HG03108 (cell line): Measurements from ENCODE around the gene EFHD1.
"Not testable (repeated sequence)": the region's sequence is repeated elsewhere in the genome, so short reads cannot be mapped to it uniquely, and the experiment has no call there.

Source experiments
- ATAC-seq: cut with Tn5 transposase; IDR thresholded peaks from one replicate; pipeline ENCODE4 v1.9.1; 2021; ENCODE audit warnings: moderate library complexity; ENCODE audit not compliant: unreplicated experiment

Gene EFHD1

GRCh38 chr2:232615339-232615738, 18.1 kb upstream of the EFHD1 start:
- ATAC-seq, result no peak

GRCh38 chr2:232621186-232621585, 12.2 kb upstream of the EFHD1 start:
- ATAC-seq, result no peak

GRCh38 chr2:232622563-232622962, 10.8 kb upstream of the EFHD1 start:
- ATAC-seq, result no peak

DNA sequence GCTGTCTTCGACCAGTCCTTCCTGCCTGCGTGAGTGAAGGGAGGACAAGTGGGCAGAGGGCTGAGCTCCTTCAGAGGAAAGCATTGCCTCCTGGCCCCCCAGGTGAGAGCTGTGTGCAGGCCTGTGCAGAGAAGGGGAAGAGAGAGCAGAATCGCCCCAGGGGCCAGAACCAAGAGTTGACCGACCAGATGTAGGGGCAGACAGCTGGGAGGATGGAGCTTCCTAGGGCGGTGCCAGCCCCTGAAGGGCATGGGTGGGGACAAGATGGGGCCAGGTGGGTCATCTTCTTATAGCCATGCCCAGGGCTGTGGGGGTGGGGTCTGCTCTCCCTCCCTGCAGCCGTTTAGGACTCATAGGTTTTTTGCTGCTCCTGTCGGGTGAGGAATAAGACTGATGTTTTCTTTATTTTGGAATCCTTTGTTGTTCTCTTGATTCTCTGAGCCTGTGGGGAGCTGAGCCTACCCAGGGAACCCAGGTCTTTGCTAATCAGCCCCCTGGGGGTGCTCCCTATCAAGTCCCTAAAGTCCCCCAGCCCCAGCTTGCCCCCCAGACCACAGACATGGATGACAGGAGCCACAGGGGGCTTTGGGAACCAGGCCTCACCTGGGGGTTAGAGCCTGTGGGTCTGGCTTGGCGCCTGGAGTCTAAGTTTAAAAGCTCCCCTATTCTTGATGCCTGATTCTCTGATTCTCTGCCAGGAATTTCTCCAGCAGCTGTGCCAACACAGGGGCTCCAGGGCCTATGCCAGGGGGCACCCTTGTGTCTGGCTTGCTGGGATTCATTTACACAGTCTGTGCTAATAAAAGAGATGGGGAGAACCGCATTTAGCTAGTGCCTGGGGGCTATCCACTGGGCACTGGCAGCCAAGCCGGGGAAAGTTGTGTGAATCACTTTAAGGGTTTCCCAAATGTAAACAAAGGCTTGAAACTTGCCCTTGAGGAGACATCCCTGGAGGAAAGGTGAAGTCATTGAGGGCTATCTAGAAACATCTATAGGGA, 9.3 kb upstream of the EFHD1 start:
- no peak for ATAC-seq

DNA sequence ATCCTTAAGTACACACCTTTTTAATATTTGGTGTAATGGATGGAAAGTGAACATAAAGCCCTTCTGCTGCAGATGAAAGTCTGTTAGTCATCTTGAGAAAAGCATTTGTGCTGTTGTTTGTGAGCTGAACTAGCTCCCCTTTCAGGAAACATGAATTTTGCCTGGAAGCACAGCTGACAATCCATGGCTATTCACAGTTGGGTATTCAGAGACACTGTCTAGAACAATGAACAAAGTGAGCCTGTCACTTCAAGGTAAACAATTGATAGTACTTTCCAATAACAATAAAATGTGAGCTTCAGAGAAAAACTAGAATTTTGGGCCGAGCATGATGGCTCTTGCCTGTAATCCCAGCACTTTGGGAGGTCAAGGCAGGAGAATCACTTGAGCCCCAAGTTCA, 6.8 kb upstream of the EFHD1 start:
- no peak for ATAC-seq

DNA sequence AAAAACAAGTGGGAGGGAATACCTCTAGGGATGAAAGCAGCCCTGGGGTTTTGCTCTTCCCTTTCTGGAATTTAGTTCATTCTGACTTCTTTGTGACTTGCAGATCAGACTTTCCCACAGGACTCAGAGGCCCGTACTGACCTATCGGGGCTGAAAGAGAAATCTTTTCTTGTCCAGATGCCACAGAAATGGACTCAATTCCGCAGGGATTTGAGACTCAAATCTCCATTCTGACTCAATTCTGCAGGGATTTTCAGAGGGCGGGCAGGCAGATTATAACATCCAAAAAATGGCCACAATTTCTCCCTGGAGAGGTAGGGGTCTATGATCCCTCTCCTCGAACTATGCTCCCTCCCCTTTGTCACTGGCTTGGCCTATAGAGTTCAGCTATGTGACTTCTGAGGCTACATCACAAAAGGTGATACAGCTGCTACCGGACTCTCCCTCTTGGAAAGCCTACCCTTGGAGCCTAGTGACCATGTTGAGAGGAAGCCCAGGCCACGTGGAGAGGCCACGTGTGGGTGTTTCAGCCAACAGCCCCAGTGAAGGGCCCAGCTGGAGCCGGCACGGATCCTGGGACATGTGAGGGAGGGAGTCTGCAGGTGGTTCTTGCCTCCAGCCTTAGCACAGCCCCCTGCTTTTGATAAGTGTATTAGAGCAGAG, 4.8 kb upstream of the EFHD1 start:
- no peak for ATAC-seq

DNA sequence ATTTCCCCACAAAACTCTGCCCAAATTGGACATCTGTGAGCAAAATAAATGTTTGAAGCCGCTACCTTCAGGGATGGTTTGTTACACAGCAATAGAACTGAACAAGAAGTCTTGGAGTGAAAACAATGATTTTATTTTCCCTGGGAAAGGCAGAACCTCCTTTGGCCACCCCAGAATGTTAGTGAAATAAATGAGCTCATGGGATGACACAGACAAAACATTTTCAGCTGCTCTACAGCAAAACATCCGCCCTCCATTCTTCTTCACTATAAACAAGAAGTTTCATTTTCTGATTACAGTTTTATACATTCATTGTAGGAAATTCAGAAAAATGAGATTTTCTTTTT, 4.3 kb upstream of the EFHD1 start:
- no peak for ATAC-seq

DNA sequence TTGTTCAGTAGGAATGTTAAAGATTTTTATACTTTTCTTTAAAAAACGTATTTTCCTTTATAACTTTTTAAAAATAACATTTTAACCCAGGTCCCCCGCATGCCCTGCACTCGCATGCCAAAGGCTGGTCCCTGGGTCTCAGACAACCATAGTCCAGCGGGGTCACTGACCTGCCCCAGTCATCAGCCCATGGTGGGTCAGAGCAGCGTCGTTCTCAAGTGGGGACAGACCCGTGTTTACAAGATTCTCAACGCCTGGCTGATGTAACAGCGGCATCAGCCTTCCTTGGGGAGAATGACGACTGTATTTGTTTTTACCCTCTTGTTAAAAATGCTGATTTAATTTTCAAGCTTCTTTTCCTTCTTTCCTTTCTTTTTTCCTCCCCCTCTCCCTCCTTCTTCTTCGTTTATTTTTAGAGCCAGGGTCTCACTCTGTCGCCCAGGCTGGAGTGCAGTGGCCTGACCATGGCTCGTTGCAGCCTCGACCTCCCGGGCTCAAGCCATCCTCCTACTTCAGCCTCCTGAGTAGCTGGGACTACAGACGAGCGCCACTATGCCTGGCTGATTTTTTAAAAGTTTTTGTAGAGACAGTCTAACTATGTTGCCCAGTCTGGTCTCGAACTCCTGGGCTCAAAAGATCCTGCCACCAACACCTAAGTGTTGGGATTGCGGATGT, 1.0 kb upstream of the EFHD1 start:
- ATAC-seq, result no peak

DNA sequence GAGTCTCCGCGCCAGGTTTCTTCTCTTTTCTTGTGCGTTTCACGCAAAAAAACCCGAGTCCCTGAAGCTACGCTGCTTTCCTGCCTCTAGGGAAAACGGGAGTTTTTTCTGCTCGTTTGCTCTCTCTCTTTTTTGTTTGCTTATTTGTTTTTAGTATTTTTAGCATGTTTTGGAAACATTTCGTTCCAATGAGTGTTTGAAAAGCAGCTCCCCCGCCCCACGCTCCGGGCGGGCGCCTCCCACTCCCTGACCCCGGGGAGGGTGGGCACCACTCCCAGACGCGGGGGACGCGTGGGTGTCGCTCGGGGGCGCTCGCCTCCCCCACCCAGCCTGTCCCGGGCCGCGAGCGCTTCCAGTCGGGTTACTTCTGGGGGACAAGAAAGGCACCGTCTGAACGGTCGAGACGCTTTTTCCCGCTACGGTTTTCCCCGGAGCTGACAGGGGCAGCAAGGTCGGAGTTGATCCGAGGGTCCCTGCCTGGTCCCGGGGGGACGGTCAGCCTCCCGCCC, 446 bp upstream of the EFHD1 start:
- no peak for ATAC-seq

DNA sequence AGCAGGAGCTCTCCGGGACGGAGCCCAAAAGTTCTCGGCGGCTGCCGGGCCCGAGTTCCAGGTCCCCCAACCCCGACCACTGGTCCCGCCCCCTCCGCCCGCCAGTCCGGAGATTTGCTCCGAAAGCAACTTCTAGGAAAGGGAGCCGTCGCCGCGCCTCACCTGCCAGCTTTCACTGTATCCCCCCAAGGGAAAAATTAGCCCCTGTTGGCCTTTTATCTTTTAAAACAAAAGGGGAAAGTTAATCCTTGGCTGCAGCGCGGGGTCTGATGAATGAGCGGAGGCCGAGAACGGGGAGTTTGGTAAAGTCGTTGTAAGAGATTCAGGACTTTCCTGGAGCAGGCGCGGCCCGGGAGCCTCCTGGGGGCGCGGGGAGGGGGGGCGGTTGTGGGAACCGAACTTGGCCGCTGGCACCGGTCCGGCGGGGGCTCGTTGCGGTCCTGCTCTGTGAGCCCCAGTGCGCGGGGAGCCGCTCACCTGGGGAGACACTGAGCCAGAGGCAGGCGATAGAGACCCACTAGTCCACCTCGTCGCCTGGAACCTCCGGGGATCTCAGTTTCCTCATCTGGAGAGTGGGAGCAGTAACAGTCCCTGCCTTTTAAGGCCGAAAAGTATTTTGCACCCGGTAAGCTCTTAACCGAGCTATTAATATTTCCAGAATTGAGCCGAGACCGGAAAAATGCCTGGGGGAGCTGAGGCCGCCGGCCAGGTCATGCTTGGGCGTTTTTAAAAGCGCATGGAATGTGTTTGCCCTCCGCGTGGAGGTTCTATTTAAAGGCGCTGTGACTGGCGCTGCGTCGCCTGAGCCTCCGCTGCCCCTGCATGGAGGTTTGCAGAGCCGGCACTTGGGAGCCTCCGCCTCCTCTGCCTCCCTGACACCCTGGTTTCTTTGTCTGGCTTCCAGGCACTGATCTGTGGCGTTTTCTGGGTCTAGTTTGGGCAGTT, 1.1 kb downstream of the EFHD1 start:
- ATAC-seq, result no peak

DNA sequence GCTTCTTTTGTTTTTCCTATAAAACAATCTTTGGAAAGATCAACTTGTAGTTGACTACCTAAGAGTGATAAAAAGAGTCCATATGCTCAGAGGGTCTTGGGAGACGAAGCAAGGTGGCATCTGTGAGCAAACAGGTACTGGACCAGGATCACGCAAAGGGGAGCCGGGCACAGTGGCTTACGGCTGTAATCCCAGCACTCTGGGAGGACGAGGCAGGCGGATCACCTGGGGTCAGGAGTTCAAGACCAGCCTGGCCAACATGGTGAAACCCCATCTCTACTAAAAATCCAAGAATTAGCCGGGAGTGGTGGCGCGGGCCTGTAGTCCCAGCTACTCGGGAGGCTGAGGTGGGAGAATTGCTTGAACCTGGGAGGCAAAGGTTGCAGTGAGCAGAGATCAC, 2.0 kb downstream of the EFHD1 start:
- not testable (repeated sequence) for ATAC-seq

- no peak for ATAC-seq
Observed at GRCh38 chr2:232635820-232636219, 2.4 kb downstream of the EFHD1 start.

DNA sequence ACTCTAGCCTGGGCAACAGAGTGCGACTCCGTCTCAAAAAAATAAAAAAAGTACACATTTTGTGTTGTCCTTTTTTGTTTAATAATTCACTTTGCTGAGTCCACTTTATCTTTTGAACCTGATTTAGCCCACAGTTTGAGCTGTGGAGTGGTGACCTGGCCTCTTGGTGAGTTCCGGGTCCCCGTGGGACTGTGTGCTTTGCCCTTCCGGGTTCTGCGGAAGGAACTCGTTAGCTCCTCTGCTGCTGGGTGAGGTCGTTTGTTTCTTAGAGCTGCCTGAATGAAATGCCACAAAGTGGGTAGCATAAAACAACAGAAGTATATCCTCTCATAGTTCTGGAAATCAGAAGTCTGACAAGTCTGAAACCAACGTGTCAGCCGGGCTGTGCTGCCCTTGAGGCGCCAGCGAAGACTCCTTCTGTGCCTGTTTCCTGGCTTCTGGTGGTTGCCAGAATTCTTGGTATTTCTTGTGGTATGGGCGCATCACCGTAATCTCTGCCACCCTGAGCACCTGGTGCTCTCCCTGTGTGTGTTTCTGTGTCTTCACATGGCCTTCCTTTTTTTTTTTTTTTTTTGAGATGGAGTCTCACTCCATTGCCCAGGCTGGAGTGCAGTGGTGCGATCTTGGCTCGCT, 3.5 kb downstream of the EFHD1 start:
- no peak for ATAC-seq

DNA sequence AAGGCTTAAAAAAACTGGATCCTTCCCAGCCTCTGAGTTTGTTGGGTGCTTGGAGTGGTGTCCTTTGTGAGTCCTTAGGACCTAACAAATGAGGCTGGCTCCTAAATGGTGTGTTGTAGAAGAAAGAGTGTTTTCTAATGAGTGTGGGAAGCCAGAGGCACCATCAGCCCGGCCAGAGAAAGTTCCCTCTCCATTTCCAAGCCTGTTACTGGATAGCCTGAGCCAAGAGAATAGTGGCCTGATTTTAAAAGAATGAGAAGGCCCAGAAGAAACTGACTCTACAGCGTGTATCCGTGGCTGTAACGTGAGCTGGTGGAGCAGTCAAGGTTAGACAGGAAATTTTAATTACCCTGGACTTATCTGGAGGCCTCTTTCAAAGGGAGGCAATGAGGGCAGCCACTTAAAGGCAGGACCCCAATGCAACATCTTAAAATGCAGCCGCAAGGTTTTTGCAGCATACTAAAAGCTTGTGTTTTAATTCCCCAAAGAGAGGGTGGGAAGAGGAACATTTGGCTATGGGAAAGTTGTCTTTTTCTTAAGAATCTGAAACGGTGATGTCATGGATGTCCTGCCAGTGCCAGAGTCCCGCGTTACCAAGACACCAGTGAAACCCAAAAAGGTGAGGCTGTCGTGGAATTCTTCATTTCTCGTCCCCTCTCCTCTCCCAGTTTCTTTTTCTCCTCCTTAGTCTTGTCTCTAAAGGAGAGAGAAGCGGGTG, 4.6 kb downstream of the EFHD1 start:
- no peak for ATAC-seq

GRCh38 chr2:232641153-232641848, 7.9 kb downstream of the EFHD1 start:
- no peak for ATAC-seq

DNA sequence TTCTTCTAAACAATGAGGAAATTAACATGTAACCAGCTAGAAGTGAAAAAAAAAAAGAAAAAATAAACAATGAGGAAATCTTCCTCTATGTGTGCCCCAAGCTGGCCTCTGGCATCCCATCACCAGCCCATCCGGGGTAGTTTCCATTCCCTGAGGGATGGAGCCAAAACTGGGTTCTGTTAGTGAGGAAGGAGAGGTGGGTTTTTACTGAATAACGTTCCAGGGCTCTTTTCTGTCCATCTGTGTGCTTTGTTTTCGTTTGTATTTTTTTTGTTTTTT, 9.7 kb downstream of the EFHD1 start:
- ATAC-seq, result no peak

DNA sequence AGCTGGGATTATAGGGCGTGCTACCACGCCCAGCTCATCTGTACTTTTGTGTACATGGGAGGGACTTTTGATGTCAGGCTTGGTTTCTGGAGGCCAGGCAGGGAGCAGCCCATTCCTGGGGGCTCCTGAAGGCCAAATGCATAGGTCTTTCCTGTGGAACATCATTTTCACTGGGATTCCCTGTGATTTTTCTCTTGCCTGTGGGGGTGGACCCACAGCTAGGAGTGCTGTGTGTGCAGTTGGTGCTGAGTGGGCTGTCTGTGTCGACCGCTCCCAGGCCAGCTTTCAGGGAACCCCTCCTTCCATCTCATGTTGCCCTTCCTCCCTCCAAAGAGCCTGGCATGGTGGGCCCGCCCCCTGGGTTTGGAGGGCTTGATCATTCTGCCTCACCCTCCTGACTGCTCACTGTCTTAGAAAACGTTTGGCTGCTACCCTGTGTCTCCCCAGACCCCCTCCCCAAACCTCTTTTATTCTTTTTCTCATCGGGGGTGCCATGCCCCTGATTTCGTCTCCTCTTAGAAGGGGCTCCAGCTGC, 10.5 kb downstream of the EFHD1 start:
- no peak for ATAC-seq

- no peak for ATAC-seq
Observed at GRCh38 chr2:232645061-232645460, 11.7 kb downstream of the EFHD1 start.

GRCh38 chr2:232646726-232647125, 13.3 kb downstream of the EFHD1 start:
- ATAC-seq, result no peak
